HG03060 (cell line): ENCODE measurements around the gene TSPAN4.

Source experiments
- ATAC-seq: cut with Tn5 transposase; IDR thresholded peaks from one replicate; pipeline ENCODE4 v1.9.1; 2021; ENCODE audit warnings: low read depth, moderate number of reproducible peaks; ENCODE audit not compliant: unreplicated experiment

The TSPAN4 gene

DNA sequence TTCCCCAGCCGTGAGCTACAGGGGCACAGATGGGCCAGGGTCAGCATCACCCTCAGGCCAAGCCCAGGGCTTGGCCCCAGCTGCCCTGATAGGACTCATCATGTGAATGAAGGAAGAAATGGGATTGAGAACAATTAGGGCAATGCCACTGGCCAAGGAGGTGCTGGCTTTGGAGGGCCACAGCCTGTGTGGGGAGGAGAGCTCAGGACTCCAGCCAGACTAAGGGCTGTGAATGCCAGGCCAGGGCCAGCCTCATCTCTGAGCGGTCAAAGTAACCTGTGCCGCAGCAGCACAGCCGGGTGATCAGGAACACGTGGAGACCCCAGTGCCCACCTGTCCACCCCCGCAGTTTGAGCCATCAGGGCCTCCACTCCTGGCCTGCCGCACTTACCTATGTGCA is 57.9 kb downstream of the TSPAN4 start:
- ATAC-seq = no peak

- ATAC-seq = no peak
Observed at GRCh38 chr11:901452-902061, 58.9 kb downstream of the TSPAN4 start.

DNA sequence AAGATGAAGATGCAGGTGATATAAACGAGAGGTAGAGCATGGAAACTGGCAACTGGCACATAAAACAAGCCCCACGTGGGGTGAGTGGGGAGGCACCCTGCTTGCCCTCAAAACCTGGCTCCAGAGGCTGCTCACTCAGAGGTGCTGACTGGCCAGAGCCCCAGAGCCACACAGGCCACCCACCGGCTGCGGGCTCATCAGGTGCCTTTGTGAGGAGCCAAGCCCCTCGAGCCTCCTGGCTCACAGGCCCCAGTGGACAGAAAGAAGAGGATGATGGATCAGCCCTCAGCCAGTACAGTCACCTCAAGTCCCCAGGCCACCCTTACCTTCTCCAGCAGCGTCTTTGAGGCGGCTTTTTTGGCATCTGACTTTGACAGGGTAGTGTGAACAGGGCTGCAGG is 61.7 kb downstream of the TSPAN4 start:
- ATAC-seq = no peak

DNA sequence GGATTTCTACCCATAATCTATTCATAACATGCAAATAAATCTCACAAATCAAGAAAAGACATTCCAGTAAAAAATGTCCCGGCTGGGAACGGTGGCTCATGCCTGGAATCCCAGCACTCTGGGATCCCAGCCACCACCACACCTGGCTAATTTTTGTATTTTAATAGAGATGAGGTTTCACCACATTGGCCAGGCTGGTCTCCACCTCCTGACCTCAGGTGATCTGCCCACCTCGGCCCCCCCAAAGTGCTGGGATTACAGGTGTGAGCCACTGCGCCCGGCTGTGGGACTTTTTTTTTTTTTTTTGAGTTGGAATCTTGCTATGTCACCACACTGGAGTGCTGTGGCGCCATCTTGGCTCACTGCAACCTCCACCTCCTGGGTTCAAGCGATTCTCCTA is 63.3 kb downstream of the TSPAN4 start:
- ATAC-seq = no peak

DNA sequence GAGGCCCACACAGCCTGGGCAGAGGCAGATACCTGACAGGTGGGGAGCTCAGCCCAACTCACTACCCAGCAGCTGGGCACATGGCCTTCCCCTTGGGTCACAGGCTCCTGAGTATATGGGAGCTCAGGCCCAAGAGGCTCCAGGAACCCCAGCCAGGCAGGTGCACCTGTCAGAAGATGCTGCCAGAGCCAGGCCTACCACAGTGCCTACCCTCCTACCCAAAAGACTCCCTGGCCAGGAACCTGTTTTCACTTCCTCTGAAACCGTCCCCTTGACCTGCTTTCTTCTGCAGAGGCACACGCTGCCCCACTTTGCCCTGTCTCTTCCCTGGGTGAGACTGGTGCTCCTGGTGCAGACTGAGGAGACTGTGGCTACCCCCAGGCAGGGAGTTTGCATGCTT is 65.0 kb downstream of the TSPAN4 start:
- ATAC-seq = no peak

- no peak for ATAC-seq
Observed at GRCh38 chr11:908273-908672, 65.6 kb downstream of the TSPAN4 start.

DNA sequence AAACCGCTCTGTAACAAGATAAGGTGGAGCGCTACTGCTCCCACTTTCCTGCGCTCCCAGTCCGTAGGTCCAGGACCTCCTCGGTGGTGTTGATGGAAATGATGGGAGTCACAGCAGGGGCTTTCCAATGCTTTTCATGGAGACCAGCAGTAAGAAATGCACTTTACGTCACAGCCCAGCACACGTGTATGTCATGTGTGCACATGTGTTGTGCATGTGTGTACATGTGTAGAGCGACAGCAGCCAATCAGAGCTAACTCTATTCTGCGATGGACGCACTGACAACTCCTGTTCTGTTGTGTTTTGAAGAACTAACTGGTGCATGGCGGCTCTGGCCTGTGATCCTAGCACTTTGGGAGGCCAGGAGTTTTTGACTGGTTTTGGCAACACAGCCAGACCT is 66.8 kb downstream of the TSPAN4 start:
- ATAC-seq = no peak

GRCh38 chr11:910044-910588 is 67.5 kb downstream of the TSPAN4 start:
- no peak for ATAC-seq

GRCh38 chr11:910589-911030 is 68.0 kb downstream of the TSPAN4 start, which contains the start of gene CHID1:
CHID1 (minus strand) TSS chr11:910810; CDS start chr11:904816, 5,994 bp downstream.
- ATAC-seq = no peak

DNA sequence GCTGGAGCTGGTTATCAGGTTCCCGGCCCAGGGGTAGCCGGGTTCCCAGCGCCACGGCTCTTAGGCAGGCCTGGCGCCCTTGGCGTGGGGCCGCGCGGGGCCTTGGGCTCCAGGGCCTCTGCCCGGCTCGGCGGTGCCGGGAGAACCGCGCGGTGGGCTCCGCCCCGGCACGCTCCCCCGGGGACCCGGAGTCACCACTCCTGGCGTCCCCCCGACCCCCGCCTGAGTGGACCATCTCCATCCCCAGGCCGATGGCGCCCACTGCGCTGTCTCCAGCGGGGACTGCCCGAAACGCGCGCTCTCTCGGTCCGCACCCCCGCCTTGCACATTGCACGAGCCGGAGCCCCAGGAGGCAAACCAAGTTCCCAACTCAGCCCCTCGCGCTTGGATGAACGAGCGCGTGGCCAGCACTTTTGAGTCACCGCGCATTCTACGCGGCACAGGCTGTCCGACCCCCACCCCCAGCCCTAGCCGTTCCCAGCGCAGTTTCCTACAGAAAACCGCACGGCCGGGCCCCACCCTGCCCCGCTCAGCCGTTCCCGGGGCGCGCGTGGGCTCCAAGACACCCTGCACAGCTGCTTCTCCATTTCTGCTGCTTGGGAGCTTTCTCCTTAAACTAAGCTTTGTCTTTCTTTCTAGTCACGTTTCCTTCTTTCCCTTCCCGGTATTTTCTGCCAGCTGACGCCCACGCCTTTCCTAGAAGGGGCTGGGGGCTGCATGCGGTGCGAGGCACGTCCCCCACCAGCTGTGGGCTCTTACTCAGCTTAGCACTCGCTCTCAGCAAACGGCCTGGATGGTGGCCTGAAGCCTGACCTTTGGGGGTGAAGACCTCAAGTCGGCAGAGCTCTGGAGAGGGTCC is 68.6 kb downstream of the TSPAN4 start:
- ATAC-seq = no peak

- ATAC-seq = no peak
Observed at GRCh38 chr11:911890-912219, 69.2 kb downstream of the TSPAN4 start.

DNA sequence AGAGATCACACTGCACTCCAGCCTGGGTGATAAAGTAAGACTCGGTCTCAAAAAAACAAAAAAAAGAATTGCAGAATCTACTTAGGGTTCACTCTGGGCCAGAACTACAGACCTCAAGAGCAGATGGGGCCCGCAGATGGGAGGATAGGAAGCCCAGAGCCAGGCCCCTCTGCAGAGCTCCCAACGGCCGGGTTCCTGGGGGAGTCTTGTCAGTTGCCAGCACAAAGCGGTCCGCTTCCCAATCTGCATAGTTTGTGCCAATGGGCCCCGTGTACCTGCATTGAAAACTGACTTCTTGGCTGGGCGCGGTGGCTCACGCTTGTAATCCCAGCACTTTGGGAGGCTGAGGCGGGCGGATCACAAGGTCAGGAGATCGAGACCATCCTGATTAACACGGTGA is 69.6 kb downstream of the TSPAN4 start:
- ATAC-seq = no peak

- ATAC-seq = no peak
Observed at GRCh38 chr11:913043-913442, 70.4 kb downstream of the TSPAN4 start.

DNA sequence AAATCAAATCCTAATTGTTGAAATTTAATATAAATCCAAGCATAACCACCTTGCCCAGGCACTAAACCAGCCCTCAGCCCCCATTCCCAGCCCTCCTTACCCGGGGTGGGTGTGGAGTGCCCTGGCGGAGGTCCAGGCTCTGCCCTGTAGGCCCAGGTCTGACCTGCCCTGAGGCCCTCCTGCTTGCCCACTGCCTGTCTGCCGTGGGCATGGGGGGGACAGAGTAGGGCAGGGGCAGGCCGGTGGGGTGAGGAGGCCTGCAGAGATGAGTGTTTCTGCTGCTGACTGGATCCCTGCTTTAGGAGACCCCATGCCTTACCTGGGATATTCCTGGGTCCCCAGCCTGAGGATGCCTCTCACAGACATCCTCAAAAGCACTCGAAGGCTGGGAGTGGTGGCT is 71.6 kb downstream of the TSPAN4 start:
- ATAC-seq = no peak

DNA sequence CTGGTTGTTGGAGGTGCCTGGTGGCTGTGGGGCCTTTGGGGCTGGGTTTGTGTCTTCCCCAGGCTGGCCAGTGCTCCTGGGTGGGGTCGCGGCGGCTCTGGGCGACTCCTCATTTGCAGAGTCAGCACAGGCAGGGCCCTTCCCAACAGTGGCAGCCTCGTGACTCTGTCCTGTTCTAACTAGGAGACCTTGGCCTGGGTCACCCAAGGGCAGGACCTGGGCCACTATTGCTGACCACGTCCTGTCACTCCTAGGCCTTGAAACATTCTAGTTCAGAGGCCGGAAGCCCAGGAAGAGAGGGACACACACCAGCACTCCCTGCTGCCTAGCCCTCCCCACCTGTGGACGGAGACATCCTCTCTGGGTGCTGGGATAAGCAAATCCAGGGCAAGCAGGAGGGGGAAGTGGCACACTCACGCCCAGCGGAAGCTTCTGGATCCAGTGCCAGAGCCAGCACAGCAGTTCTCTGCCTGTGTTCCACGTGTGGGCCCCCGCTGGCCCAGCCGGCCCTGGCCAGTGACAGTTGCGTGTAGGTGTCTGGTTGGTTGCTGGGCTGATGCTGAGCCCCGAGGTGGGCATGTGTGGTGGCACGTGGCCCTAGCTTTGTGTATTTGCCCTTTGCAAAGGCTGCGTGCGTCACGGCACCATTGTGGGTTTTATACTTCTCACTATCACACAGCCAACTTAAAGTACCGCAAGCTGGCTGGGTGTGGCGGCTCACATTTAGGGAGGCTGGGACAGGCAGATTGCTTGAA is 72.3 kb downstream of the TSPAN4 start:
- ATAC-seq = no peak
